Esophagus muscularis mucosa (tissue), 4 donors: ENCODE measurements around the gene HS2ST1.

Source experiments
- EP300 ChIP-seq: sonication (generic); formaldehyde crosslinking; IDR thresholded peaks from one replicate; pipeline ENCODE4 v1.6.1; 2017; ENCODE audit warnings: antibody characterized with exemption
- POLR2AphosphoS5 ChIP-seq, 2 donors: sonication (generic); formaldehyde crosslinking; IDR thresholded peaks; one replicate each; pipeline ENCODE4 v1.6.1; 2017; ENCODE audit warnings: antibody characterized with exemption in 2 of 2
- TF ChIP-seq, protein P1 (sequence below), 3 experiments: fragments of 200-600 bp in 2 of 3; fragments of 450-650 bp in 1 of 3; sonication (generic) in 2 of 3; IDR thresholded peaks; one replicate each; pipeline ENCODE4 v1.5.1; 2017 to 2019; ENCODE audit warnings: antibody characterized with exemption in 3 of 3, mild to moderate bottlenecking in 2 of 3, moderate library complexity in 1 of 3

DNA sequence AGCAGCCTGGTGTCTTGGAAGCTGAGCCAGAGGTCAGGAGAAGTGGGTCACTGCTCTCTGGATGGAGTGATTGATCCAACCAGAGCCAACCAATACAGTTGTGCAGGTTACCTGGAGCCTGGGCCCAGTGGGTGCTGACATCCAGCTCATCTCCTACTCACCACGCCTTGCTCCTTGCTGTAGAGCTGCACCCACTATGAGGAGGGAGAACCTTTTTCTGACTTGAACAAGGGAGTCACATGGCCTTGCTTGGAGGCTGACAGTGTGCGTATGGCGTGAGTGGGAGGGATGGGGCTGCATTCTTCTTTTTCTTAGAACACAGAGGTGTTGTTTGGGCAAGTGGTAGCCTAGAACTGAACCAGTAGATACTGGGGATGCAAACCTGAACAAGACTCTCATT, 213.1 kb downstream of the HS2ST1 start:
- TF ChIP-seq, protein P1, sequence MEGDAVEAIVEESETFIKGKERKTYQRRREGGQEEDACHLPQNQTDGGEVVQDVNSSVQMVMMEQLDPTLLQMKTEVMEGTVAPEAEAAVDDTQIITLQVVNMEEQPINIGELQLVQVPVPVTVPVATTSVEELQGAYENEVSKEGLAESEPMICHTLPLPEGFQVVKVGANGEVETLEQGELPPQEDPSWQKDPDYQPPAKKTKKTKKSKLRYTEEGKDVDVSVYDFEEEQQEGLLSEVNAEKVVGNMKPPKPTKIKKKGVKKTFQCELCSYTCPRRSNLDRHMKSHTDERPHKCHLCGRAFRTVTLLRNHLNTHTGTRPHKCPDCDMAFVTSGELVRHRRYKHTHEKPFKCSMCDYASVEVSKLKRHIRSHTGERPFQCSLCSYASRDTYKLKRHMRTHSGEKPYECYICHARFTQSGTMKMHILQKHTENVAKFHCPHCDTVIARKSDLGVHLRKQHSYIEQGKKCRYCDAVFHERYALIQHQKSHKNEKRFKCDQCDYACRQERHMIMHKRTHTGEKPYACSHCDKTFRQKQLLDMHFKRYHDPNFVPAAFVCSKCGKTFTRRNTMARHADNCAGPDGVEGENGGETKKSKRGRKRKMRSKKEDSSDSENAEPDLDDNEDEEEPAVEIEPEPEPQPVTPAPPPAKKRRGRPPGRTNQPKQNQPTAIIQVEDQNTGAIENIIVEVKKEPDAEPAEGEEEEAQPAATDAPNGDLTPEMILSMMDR (IDR thresholded peaks at IDR 0.05) = no peak
- TF ChIP-seq EP300 = no peak
- TF ChIP-seq POLR2AphosphoS5 (IDR thresholded peaks at IDR 0.05) = no peak
